OCI-LY3 (cell line): ENCODE data around the gene SARS2.
"Not testable (repeated sequence)": the region's sequence is repeated elsewhere in the genome, so short reads cannot be mapped to it uniquely, and the experiment has no call there.

ENCODE experiments used
- H2AFZ ChIP-seq: fragments of 200-600, 300-600 bp; shearing (Covaris generic); 2 replicates; pipeline ENCODE4 v1.6.0; 2014; ENCODE audit warnings: antibody characterized with exemption, low read depth, low read length
- H3K27ac ChIP-seq: fragments of 200-600, 300-600 bp; sonication (generic); 2 replicates; pipeline ENCODE4 v1.5.1; 2014; ENCODE audit warnings: mild to moderate bottlenecking, low read length, moderate library complexity, mixed read lengths
- H3K27me3 ChIP-seq: fragments of 200-600, 300-600 bp; sonication (generic); 2 replicates; pipeline ENCODE4 v1.6.1; 2014; ENCODE audit warnings: low read depth, low read length, mixed read lengths
- H3K36me3 ChIP-seq: fragments of 200-600, 300-600 bp; sonication (generic); replicated peaks from 2 replicates; pipeline ENCODE3; 2014; ENCODE audit warnings: low read depth, low read length, mixed read lengths
- H3K4me1 ChIP-seq: fragments of 300-600, 200-600 bp; sonication (generic); 2 replicates; pipeline ENCODE4 v1.6.1; 2014; ENCODE audit warnings: low read length, mixed read lengths
- H3K4me2 ChIP-seq: fragments of 200-600, 300-600 bp; sonication (generic); 2 replicates; pipeline ENCODE4 v1.6.1; 2014; ENCODE audit warnings: low read length, mixed read lengths
- H3K4me3 ChIP-seq: fragments of 300-600, 200-600 bp; sonication (generic); 2 replicates; pipeline ENCODE4 v1.5.1; 2014; ENCODE audit warnings: antibody characterized with exemption, mild to moderate bottlenecking, low read length, moderate library complexity
- H3K79me2 ChIP-seq: fragments of 300-600, 200-600 bp; shearing (Covaris generic); 2 replicates; pipeline ENCODE4 v1.6.1; 2014; ENCODE audit warnings: mild to moderate bottlenecking, low read length, mixed read lengths
- H3K9ac ChIP-seq: fragments of 300-600, 200-600 bp; shearing (Covaris generic); 2 replicates; pipeline ENCODE4 v1.6.0; 2014; ENCODE audit warnings: mild to moderate bottlenecking, low read length, moderate library complexity
- H3K9me3 ChIP-seq: fragments of 200-600, 300-600 bp; shearing (Covaris generic); 2 replicates; pipeline ENCODE4 v1.6.1; 2014; ENCODE audit warnings: low read length, mixed read lengths; ENCODE audit not compliant: insufficient read depth
- H4K20me1 ChIP-seq: fragments of 200-600, 300-600 bp; sonication (generic); 2 replicates; pipeline ENCODE4 v1.6.1; 2016; ENCODE audit warnings: low read length, mixed read lengths; ENCODE audit not compliant: insufficient read depth
- EZH2phosphoT487 ChIP-seq: fragments of 200-600 bp; shearing (Covaris generic); IDR thresholded peaks from 2 replicates; pipeline ENCODE4 v1.6.1; 2018; ENCODE audit warnings: antibody characterized with exemption, mixed run types, low read depth
- TF ChIP-seq, protein P1 (sequence below): fragments of 200-600, 300-600 bp; sonication (generic); IDR thresholded peaks from 2 replicates; pipeline ENCODE4 v1.5.1; 2014; ENCODE audit warnings: antibody characterized with exemption, low read length, low read depth

SARS2 gene

DNA sequence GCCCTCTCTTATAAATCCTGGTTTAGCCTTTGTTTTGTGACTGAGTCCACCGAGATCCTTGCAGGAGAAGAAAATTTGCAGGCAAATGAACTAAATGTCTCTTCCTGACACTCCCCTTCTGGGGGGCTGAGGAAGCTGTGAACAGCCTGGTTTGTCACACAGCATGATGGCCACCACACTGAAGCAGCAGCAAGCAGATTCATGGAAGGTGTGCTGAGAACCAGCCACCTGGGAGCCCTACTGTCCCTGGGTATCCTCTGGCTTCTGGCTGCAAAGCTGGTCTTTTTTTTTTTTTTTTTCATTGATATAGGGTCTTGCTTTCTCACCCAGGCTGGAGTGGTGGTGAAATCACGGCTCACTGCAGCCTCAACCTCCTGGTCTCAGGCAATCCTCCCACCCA is 11.4 kb upstream of the SARS2 start:
- Histone ChIP-seq H3K27me3 (no peaks in the 10 kb centered on the region), H2AFZ (no peak overlapping the region), H3K4me2 (no peak overlapping the region)

DNA sequence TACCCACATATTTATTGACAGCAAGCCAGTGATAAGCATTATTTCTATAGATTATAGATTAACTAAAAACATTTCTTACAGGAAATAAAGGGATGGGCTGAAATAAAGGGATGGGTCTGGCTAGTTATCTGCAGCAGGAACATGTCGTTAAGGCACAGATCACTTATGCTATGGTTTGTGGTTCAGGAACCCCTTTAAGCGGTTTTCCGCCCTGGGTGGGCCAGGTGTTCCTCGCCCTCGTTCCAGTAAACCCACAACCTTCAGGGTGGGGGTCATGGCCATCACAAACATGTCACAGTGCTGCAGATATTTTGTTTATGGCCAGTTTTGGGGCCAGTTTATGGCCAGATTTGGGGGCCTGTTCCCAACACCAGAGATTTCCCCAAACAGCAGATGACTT is 10.9 kb upstream of the SARS2 start:
- not testable (repeated sequence) for H3K4me1 ChIP-seq, H4K20me1 ChIP-seq, H2AFZ ChIP-seq, H3K79me2 ChIP-seq, H3K4me3 ChIP-seq, H3K9ac ChIP-seq, H3K27ac ChIP-seq, H3K9me3 ChIP-seq, H3K27me3 ChIP-seq, H3K4me2 ChIP-seq
- H3K36me3 ChIP-seq: peaks cover 36% of the 10 kb centered on the region

More for the DNA sequence above, 11.4 kb upstream of the SARS2 start:
- no peaks in the 10 kb centered on the region for H3K79me2 ChIP-seq
- no peaks in the 10 kb centered on the region for H3K9me3 ChIP-seq
- no peak overlapping the region for H3K27ac ChIP-seq
- peaks cover 42% of the 10 kb centered on the region for H3K36me3 ChIP-seq
- TF ChIP-seq, protein P1, sequence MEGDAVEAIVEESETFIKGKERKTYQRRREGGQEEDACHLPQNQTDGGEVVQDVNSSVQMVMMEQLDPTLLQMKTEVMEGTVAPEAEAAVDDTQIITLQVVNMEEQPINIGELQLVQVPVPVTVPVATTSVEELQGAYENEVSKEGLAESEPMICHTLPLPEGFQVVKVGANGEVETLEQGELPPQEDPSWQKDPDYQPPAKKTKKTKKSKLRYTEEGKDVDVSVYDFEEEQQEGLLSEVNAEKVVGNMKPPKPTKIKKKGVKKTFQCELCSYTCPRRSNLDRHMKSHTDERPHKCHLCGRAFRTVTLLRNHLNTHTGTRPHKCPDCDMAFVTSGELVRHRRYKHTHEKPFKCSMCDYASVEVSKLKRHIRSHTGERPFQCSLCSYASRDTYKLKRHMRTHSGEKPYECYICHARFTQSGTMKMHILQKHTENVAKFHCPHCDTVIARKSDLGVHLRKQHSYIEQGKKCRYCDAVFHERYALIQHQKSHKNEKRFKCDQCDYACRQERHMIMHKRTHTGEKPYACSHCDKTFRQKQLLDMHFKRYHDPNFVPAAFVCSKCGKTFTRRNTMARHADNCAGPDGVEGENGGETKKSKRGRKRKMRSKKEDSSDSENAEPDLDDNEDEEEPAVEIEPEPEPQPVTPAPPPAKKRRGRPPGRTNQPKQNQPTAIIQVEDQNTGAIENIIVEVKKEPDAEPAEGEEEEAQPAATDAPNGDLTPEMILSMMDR: no peak
- TF ChIP-seq EZH2phosphoT487: no peak
- peaks cover 7% of the 10 kb centered on the region; the same call in 1 of the 2 replicates for H4K20me1 ChIP-seq
- no peak overlapping the region for H3K4me3 ChIP-seq
- no peak overlapping the region for H3K9ac ChIP-seq
- H3K4me1 ChIP-seq: no peaks in the 10 kb centered on the region

DNA sequence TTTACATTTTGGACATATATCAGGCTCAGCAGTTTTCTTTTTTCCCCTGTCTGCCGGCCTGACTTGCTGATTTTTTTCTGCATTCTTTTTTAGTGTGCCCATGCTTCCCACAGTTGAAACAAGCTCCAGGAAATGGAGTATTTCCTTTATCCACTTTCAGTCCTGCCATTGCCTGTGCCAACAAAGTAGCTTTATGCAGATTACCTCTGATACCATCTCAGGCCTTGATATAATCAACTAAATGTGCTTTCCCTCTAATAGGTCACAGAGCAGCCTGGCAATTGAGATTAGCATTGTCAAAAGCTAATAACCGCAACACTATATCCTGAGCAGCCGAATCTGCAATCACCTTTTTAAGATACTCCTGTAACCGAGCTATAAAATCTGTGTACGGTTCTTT is 9.4 kb upstream of the SARS2 start:
- H2AFZ ChIP-seq: no peak overlapping the region
- H3K79me2 ChIP-seq: no peaks in the 10 kb centered on the region
- no peaks in the 10 kb centered on the region for H3K27me3 ChIP-seq
- 0 out of 2 replicates have a peak, but pooled peaks cover 6% of the 10 kb centered on the region for H4K20me1 ChIP-seq
- H3K4me1 ChIP-seq: no peaks in the 10 kb centered on the region
- H3K27ac ChIP-seq: no peak overlapping the region
- 0 out of 2 replicates have a peak, but pooled peaks cover under 1% of the 10 kb centered on the region for H3K9me3 ChIP-seq
- peaks cover 29% of the 10 kb centered on the region for H3K36me3 ChIP-seq
- no peak overlapping the region for H3K4me2 ChIP-seq
- no peak overlapping the region for H3K4me3 ChIP-seq
- no peak for TF ChIP-seq EZH2phosphoT487
- TF ChIP-seq, protein P1: no peak
- H3K9ac ChIP-seq: no peak overlapping the region

DNA sequence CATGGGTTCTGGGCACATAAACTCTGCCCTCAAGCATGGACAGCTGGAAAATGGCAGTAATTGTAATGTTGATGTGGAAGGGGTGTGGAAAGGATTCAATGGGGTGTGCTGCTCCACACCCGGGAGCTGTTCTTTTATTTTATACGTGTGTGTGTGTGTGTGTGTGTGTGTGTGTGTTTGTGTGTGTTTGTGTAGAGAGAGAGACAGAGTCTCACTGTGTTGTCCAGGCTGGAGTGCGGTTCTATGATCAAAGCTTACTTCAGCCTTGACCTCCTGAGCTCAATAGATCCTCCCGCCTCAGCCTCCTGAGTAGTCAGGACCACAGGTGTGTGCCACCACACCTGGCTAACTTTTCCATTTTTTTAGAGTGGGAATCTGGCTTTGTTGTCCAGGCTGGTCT is 3.0 kb upstream of the SARS2 start:
- peaks cover 8% of the 10 kb centered on the region for H3K9me3 ChIP-seq
- H3K27me3 ChIP-seq: no peaks in the 10 kb centered on the region
- H3K4me1 ChIP-seq: peaks cover 9% of the 10 kb centered on the region
- TF ChIP-seq, protein P1: no peak
- TF ChIP-seq EZH2phosphoT487: no peak
- H2AFZ ChIP-seq: no peak overlapping the region
- H3K4me3 ChIP-seq: no peak overlapping the region
- H3K36me3 ChIP-seq: peaks cover 32% of the 10 kb centered on the region
- no peak overlapping the region for H3K27ac ChIP-seq
- no peak overlapping the region for H3K9ac ChIP-seq
- H3K4me2 ChIP-seq: no peak overlapping the region
- peaks cover 38% of the 10 kb centered on the region for H3K79me2 ChIP-seq
- no peaks in the 10 kb centered on the region for H4K20me1 ChIP-seq
